AG10803 (cell line): ENCODE data around the gene CADM2.

Source experiments
- DNase-seq: peaks from one replicate; pipeline ENCODE4 v3.0.0; 2010; ENCODE audit warnings: low read depth
- H3K4me3 ChIP-seq: 2 replicates; pipeline ENCODE4 v1.5.1; 2011; ENCODE audit warnings: mild to moderate bottlenecking, low read length, control low read depth
- CTCF ChIP-seq: conservative IDR thresholded peaks from 2 replicates; pipeline ENCODE4 v1.5.1; 2011; ENCODE audit warnings: mild to moderate bottlenecking, low read length, control low read depth, inconsistent platforms

The CADM2 gene

GRCh38 chr3:84984429-84984828 lies 25.6 kb downstream of the CADM2 start:
- no peak for TF ChIP-seq CTCF
- DNase-seq, result no peak
- no peak overlapping the region for H3K4me3 ChIP-seq

GRCh38 chr3:84985795-84986194 lies 27.0 kb downstream of the CADM2 start:
- no peak for DNase-seq
- TF ChIP-seq CTCF, result no peak
- H3K4me3 ChIP-seq, result no peak overlapping the region

- no peak overlapping the region for H3K4me3 ChIP-seq
- no peak for DNase-seq
- no peak for TF ChIP-seq CTCF
Observed at GRCh38 chr3:84987706-84988504, 29.1 kb downstream of the CADM2 start.

GRCh38 chr3:84989102-84989501 lies 30.3 kb downstream of the CADM2 start:
- DNase-seq, result no peak
- no peak for TF ChIP-seq CTCF
- no peak overlapping the region for H3K4me3 ChIP-seq

- DNase-seq, result no peak
- no peak for TF ChIP-seq CTCF
- no peak overlapping the region for H3K4me3 ChIP-seq
Observed at GRCh38 chr3:84991422-84991900, 32.7 kb downstream of the CADM2 start.

- no peak for DNase-seq
- TF ChIP-seq CTCF, result no peak
- no peak overlapping the region for H3K4me3 ChIP-seq
Observed at GRCh38 chr3:84993956-84994355, 35.2 kb downstream of the CADM2 start.

- no peak for DNase-seq
- TF ChIP-seq CTCF, result no peak
- no peak overlapping the region for H3K4me3 ChIP-seq
Observed at GRCh38 chr3:84998545-84998944, 39.8 kb downstream of the CADM2 start.
